Fibroblast of mammary gland (primary cell): ENCODE data around the gene OR13C9.

Source experiments
- DNase-seq: peaks from one replicate; pipeline ENCODE4 v3.0.0-alpha.2; 2010; ENCODE audit warnings: low read depth
- H3K4me3 ChIP-seq: 2 replicates; pipeline ENCODE4 v1.5.1; 2011; ENCODE audit warnings: low read depth, mild to moderate bottlenecking, low read length, moderate library complexity; ENCODE audit not compliant: control insufficient read depth
- CTCF ChIP-seq: conservative IDR thresholded peaks from 2 replicates; pipeline ENCODE4 v1.5.1; 2011; ENCODE audit warnings: low read depth, low read length, inconsistent platforms; ENCODE audit not compliant: control insufficient read depth, insufficient read depth

Gene OR13C9

GRCh38 chr9:104580562-104580961 lies 37.4 kb downstream of the OR13C9 start:
- no peak overlapping the region for H3K4me3 ChIP-seq
- DNase-seq, result no peak
- TF ChIP-seq CTCF, result no peak

GRCh38 chr9:104577263-104577662 lies 40.7 kb downstream of the OR13C9 start:
- TF ChIP-seq CTCF, result no peak
- H3K4me3 ChIP-seq, result no peak overlapping the region
- no peak for DNase-seq

- H3K4me3 ChIP-seq, result no peak overlapping the region
- TF ChIP-seq CTCF, result no peak
- peak; percentile 54 for DNase-seq
These were observed 42.5 kb downstream of the OR13C9 start for GRCh38 chr9:104575456-104575855.

GRCh38 chr9:104572612-104573011 lies 45.4 kb downstream of the OR13C9 start:
- DNase-seq, result no peak
- no peak overlapping the region for H3K4me3 ChIP-seq
- TF ChIP-seq CTCF, result no peak

- H3K4me3 ChIP-seq, result no peak within 1 kb of the TSS
- no peak for DNase-seq
- no peak for TF ChIP-seq CTCF
These were observed 49.1 kb downstream of the OR13C9 start, which contains the start of gene OR13C8 for GRCh38 chr9:104568868-104569267. OR13C8 (plus strand) TSS chr9:104569168; CDS start chr9:104569168, 0 bp downstream.
